ENCODE results near the gene AFF3. TPM values are rescaled to one million over a fixed set of nuclear protein-coding genes. Genes with fewer than 3 reads are reported as not detected.
"Not testable (repeated sequence)": the region's sequence is repeated elsewhere in the genome, so short reads cannot be mapped to it uniquely, and the experiment has no call there.

The AFF3 gene
- total RNA-seq, 3 donors from 2014 or later = 2.1 to 2.6 (median 2.2) TPM

GRCh38 chr2:100136310-100136709 lies 6.1 kb downstream of the AFF3 start:
- no peaks in the 10 kb centered on the region for H3K36me3 Mint-ChIP-seq (ENCODE audit: insufficient read depth)
- ATAC-seq (peak; percentile 44 to 67), DNase-seq (no peak)
- peaks cover 2% of the 10 kb centered on the region for H3K27me3 Mint-ChIP-seq (ENCODE audit: low read depth)
- H3K9me3 Mint-ChIP-seq = no peaks in the 10 kb centered on the region
- H3K4me1 Mint-ChIP-seq (ENCODE audit: low read depth) = peaks cover 37% of the 10 kb centered on the region
- no peak overlapping the region for H3K4me3 Mint-ChIP-seq

DNA sequence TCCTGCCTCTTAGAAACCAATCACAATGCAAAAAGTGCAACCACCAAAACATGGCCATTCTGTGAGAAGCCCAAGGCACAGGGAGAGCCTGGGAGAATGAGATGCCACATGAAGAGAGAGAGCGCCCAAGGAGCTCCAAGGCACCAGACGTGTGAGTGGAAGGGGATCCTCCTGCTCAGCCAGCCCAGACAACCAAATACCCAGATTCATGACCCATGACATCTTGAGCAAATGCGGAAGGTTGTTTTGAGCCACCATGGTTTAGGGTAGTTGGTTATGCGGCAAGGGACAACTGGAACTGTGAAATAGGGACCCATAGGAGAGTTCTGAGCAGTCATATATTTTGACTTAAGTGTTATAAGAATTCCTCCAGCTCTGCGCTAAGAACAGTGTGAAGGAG lies 7.0 kb downstream of the AFF3 start:
- DNase-seq (no peak), ATAC-seq (no peak)
- peaks cover 28% of the 10 kb centered on the region for H3K4me1 Mint-ChIP-seq (ENCODE audit: low read depth)
- H3K4me3 Mint-ChIP-seq = no peak overlapping the region
- H3K9me3 Mint-ChIP-seq = no peaks in the 10 kb centered on the region
- H3K36me3 Mint-ChIP-seq (ENCODE audit: insufficient read depth) = no peaks in the 10 kb centered on the region
- peaks cover under 1% of the 10 kb centered on the region for H3K27me3 Mint-ChIP-seq (ENCODE audit: low read depth)

DNA sequence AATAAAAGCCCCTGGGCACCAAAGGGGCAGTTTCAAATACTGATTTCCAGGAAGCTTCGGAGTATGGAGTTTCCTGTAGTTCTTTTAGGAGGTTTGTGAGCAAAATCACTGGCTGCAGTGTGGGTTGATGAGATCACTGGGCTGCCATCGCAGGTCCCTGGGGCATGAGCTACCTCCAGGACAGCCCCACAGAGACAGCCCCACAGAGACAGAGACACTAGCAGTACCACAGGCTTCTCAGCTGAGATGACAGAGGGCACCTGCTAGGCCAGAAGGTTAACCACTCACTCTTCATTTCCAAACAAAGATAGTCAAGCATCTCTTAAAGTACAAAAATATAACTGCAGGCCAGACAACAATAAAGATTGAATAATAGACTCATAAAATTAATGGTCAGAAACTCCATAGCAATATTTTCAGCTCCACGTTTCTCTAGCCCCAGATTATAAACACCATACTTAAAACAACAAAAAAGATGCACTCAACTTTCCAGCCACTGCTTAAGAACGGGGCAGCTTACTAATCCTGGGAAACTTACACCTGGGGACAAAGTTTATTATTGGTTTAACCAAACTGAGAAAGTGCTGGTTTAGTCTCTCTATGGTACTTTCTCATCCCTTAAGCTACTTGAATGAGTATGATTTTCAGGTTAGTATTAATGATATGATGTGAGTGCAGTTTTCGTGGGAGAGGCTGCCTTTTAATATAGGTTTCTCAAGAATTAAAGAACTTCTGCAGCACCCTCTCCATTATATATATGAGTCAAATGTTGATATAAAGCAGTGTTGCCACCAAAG lies 11.6 kb downstream of the AFF3 start:
- Mint-ChIP-seq H3K4me3 (no peak overlapping the region), H3K4me1 (ENCODE audit: low read depth) (no peaks in the 10 kb centered on the region), H3K9me3 (no peaks in the 10 kb centered on the region), H3K27me3 (ENCODE audit: low read depth) (no peaks in the 10 kb centered on the region), H3K36me3 (ENCODE audit: insufficient read depth) (peaks cover 7% of the 10 kb centered on the region)
- peak; percentile 46 to 65 for ATAC-seq
- no peak for DNase-seq

DNA sequence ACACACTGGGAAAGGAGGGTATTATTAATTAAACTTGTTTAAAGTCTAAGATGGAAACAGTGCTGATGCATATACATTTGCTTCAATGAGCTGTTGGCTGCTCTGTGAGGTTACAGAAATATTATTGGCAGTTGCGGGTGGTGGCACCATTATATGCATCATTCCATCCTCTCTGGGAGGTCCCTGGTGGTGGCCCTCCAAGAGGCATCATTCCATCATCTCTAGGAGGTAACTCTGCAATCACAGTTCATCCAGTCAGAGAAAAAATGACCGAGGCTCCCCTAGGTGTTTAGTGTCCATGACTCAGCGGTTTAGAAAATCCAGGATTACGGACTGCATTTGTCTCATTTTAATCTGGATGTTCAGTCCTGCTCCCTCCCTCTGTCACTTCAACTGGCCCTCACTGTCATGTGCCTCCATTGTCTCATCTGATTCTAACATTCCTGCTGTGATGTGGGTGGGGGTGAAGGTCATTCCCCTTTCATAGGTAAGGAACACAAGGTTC lies 15.4 kb downstream of the AFF3 start:
- peaks cover 4% of the 10 kb centered on the region for H3K4me1 Mint-ChIP-seq (ENCODE audit: low read depth)
- no peak for ATAC-seq
- peaks cover 12% of the 10 kb centered on the region for H3K36me3 Mint-ChIP-seq (ENCODE audit: insufficient read depth)
- no peaks in the 10 kb centered on the region for H3K27me3 Mint-ChIP-seq (ENCODE audit: low read depth)
- H3K9me3 Mint-ChIP-seq = peaks cover 4% of the 10 kb centered on the region
- no peak for DNase-seq
- H3K4me3 Mint-ChIP-seq = no peak overlapping the region

- H3K36me3 Mint-ChIP-seq (ENCODE audit: insufficient read depth) = peaks cover 14% of the 10 kb centered on the region
- no peak overlapping the region for H3K4me3 Mint-ChIP-seq
Observed at GRCh38 chr2:100126201-100126600, 16.2 kb downstream of the AFF3 start.

DNA sequence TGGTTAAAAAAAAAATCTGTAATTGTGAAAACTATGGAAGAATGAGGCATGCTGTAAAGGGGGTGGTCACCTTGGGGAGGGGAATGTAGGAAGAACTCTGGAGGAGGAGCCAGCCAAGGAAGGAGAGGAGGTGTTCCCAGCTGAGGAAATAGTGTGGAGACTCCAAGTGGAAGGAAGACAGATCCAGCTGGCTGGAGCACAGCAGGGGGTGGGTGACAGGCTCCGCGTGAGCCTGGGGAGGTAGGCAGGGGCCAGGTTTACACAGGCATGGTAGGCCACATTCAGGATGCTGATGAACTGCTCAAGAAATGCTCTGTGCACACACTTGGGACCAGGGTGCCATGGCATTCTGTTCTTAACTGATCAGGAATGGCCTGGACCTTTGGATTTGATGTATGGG lies 16.8 kb downstream of the AFF3 start:
- Mint-ChIP-seq H3K9me3 (peaks cover 4% of the 10 kb centered on the region), H3K36me3 (ENCODE audit: insufficient read depth) (peaks cover 16% of the 10 kb centered on the region), H3K4me3 (no peak overlapping the region), H3K4me1 (ENCODE audit: low read depth) (peaks cover 4% of the 10 kb centered on the region), H3K27me3 (ENCODE audit: low read depth) (no peaks in the 10 kb centered on the region)
- ATAC-seq = no peak
- no peak for DNase-seq

More at GRCh38 chr2:100126201-100126600, 16.2 kb downstream of the AFF3 start:
- no peak for DNase-seq
- peaks cover 4% of the 10 kb centered on the region for H3K9me3 Mint-ChIP-seq
- H3K4me1 Mint-ChIP-seq (ENCODE audit: low read depth) = peaks cover 4% of the 10 kb centered on the region
- no peak for ATAC-seq
- H3K27me3 Mint-ChIP-seq (ENCODE audit: low read depth) = no peaks in the 10 kb centered on the region

DNA sequence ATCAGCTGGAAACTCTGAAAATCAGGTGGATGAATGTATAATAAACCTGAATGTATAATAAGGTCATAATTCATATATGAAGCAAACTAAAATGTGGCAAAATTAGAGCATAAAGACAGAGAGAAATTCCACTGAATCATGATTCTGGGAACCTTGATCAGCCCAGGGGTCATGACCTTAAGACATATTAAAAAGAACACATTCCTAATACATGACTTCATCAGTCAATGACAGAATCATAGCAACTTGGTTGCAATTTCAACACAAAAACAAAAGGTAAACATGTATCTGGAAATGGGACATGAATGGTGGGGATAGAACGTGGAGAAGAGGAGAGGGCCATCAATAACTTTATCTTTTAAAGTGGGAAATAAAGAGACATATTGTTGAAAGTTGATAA lies 17.6 kb downstream of the AFF3 start:
- ATAC-seq = no peak
- Mint-ChIP-seq H3K27me3 (ENCODE audit: low read depth) (no peaks in the 10 kb centered on the region), H3K9me3 (peaks cover 4% of the 10 kb centered on the region), H3K4me3 (no peak overlapping the region), H3K36me3 (ENCODE audit: insufficient read depth) (peaks cover 17% of the 10 kb centered on the region), H3K4me1 (ENCODE audit: low read depth) (peaks cover 4% of the 10 kb centered on the region)
- DNase-seq = no peak

DNA sequence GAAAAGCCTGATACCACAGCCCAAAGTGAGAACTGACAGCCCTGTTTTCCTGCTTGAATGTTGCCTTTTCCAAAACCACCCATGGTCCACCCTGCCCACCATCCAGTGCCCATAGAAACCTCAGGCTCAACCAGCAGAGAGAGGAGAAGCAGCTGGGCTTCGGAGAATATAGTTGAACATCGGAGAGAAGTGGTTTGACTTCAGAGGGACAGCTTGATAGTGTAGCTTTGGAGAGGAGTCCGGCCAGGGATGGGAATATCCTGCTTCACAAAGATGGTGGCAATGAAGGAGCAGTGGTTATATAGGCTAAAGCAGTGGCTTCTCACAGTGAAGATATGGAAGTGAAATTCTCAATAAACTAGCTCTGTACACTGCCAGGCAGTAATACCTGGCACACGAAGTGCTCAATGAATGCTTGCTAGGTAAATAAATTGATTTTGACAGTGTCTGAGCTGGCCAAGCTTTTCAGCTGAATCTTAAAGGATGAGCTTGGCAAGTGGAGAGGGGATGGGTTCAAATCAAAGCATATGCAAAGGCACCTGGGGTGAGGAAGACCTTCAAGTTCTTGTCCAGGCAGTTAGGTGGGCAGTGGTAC lies 21.2 kb downstream of the AFF3 start:
- Mint-ChIP-seq H3K36me3 (ENCODE audit: insufficient read depth) (peaks cover 18% of the 10 kb centered on the region), H3K9me3 (peaks cover 16% of the 10 kb centered on the region), H3K4me3 (no peak overlapping the region), H3K4me1 (ENCODE audit: low read depth) (peaks cover 4% of the 10 kb centered on the region), H3K27me3 (ENCODE audit: low read depth) (no peaks in the 10 kb centered on the region)
- no peak for DNase-seq
- ATAC-seq = no peak

DNA sequence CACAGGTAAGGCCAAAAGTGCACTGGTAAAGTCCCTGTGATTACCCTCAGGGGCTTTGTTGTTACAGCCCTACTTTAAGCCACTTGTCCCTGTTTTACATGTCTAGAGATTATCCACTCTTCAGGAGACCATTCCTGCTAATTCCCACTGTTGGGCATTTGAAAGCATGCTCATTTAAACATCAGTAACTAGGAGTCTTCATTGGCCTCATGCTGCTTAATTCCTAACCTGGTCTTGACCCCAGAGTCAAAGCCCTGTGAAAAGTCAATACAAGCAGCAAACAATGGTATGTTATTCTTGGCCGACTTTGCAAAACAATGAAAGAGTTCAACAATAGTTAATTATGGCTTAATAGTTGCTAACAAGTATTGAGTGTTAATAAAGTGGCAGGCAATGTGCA lies 23.2 kb downstream of the AFF3 start:
- Mint-ChIP-seq H3K9me3 (peaks cover 16% of the 10 kb centered on the region), H3K4me3 (no peak overlapping the region), H3K4me1 (ENCODE audit: low read depth) (peaks cover 9% of the 10 kb centered on the region), H3K36me3 (ENCODE audit: insufficient read depth) (peaks cover 11% of the 10 kb centered on the region), H3K27me3 (ENCODE audit: low read depth) (no peaks in the 10 kb centered on the region)
- no peak for ATAC-seq
- no peak for DNase-seq

- Mint-ChIP-seq H3K4me3 (no peak overlapping the region), H3K4me1 (ENCODE audit: low read depth) (peaks cover 24% of the 10 kb centered on the region), H3K36me3 (ENCODE audit: insufficient read depth) (no peaks in the 10 kb centered on the region), H3K9me3 (peaks cover 16% of the 10 kb centered on the region), H3K27me3 (ENCODE audit: low read depth) (no peaks in the 10 kb centered on the region)
- DNase-seq (no peak), ATAC-seq (peak in 1 of 2 donors; percentile 18)
Observed at GRCh38 chr2:100113990-100114433, 28.4 kb downstream of the AFF3 start.

GRCh38 chr2:100110614-100111000 lies 31.8 kb downstream of the AFF3 start:
- peaks cover 31% of the 10 kb centered on the region for H3K4me1 Mint-ChIP-seq (ENCODE audit: low read depth)
- no peaks in the 10 kb centered on the region for H3K9me3 Mint-ChIP-seq
- H3K4me3 Mint-ChIP-seq = no peak overlapping the region
- DNase-seq (no peak), ATAC-seq (no peak)
- H3K36me3 Mint-ChIP-seq (ENCODE audit: insufficient read depth) = no peaks in the 10 kb centered on the region
- H3K27me3 Mint-ChIP-seq (ENCODE audit: low read depth) = peaks cover 13% of the 10 kb centered on the region

GRCh38 chr2:100109986-100110613 lies 32.3 kb downstream of the AFF3 start:
- Mint-ChIP-seq H3K36me3 (ENCODE audit: insufficient read depth) (no peaks in the 10 kb centered on the region), H3K27me3 (ENCODE audit: low read depth) (peaks cover 17% of the 10 kb centered on the region), H3K9me3 (no peaks in the 10 kb centered on the region), H3K4me3 (no peak overlapping the region), H3K4me1 (ENCODE audit: low read depth) (peaks cover 35% of the 10 kb centered on the region)
- DNase-seq = no peak
- no peak for ATAC-seq

- peaks cover 25% of the 10 kb centered on the region for H3K4me1 Mint-ChIP-seq (ENCODE audit: low read depth)
- not testable (repeated sequence) for H3K4me3 Mint-ChIP-seq; DNase-seq; ATAC-seq; H3K36me3 Mint-ChIP-seq (ENCODE audit: insufficient read depth); H3K9me3 Mint-ChIP-seq
- peaks cover 17% of the 10 kb centered on the region for H3K27me3 Mint-ChIP-seq (ENCODE audit: low read depth)
Observed at GRCh38 chr2:100108648-100109020, 33.8 kb downstream of the AFF3 start.

- H3K27me3 Mint-ChIP-seq (ENCODE audit: low read depth) = peaks cover 19% of the 10 kb centered on the region
- peaks cover 19% of the 10 kb centered on the region for H3K4me1 Mint-ChIP-seq (ENCODE audit: low read depth)
- no peaks in the 10 kb centered on the region for H3K36me3 Mint-ChIP-seq (ENCODE audit: insufficient read depth)
- no peak overlapping the region for H3K4me3 Mint-ChIP-seq
- H3K9me3 Mint-ChIP-seq = no peaks in the 10 kb centered on the region
- DNase-seq (no peak), ATAC-seq (no peak)
Observed at GRCh38 chr2:100107906-100108647, 34.3 kb downstream of the AFF3 start.
